ENCODE measurements around the gene NR1D1.

DNA sequence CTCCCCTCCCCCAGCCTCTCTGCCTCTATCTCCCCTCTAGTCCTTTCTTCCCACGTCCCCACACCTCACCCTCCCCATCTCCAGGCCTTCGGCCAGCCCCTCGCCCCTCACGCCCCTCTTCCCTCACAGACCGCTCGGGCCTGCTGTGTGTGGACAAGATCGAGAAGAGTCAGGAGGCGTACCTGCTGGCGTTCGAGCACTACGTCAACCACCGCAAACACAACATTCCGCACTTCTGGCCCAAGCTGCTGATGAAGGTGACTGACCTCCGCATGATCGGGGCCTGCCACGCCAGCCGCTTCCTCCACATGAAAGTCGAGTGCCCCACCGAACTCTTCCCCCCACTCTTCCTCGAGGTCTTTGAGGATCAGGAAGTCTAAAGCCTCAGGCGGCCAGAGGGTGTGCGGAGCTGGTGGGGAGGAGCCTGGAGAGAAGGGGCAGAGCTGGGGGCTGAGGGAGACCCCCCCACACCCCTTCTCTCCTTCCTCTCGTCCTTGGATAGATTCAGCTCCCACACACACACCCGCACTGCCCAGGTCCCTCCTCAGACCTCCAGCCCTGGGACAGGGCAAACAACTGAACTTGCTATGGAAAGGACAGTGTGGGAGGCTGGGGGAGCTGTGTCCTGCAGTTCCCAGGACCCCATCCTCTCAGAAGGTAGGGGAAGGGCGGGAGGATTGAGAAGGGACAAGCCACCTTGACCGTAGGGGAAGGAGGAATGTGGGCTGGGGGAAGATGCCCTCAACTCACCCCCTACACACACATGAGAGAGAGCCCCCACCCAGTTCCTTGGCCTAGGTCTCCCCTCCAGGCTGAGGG is 11.1 kb downstream of the NR1D1 start:
- TF ChIP-seq CTCF (optimal IDR thresholded peaks at IDR 0.05 in 1 of 3, IDR thresholded peaks at IDR 0.05 in 1 of 3, conservative IDR thresholded peaks at IDR 0.05 in 1 of 3; ENCODE audit: extremely low read depth in 1 of 3, insufficient read depth in 2 of 3, low read length in 3 of 3) (no peak), EZH2 (IDR thresholded peaks at IDR 0.05; ENCODE audit: low read length) (no peak)
